ENCODE results near the gene GSE1.

GSE1 gene

DNA sequence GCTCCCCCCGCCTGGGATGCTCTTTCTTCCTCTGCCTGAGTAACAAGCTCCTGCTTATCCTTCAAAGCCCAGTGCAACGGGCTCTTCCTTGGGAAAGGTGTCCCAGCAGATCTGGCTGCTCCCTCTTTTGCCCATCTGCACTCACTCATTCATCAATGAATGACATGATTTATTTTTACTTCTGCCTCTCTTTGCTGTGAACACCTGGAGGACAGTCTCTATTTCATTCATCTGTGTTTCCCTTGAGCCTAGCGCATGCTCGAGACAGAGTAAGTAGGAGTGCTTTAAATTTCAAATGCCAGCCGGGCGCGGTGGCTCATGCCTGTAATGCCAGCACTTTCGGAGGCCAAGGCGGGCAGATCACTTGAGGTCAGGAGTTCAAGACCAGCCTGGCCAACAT lies 97.6 kb downstream of the GSE1 start:
- TF ChIP-seq CTCF (IDR thresholded peaks at IDR 0.05; ENCODE audit: control insufficient read depth, insufficient read depth, low read depth, low read length, missing control alignments): no peak
- no peak for DNase-seq (ENCODE audit: low read depth)
- H3K4me3 ChIP-seq (ENCODE audit: control insufficient read depth, low read depth, low read length): no peak overlapping the region

DNA sequence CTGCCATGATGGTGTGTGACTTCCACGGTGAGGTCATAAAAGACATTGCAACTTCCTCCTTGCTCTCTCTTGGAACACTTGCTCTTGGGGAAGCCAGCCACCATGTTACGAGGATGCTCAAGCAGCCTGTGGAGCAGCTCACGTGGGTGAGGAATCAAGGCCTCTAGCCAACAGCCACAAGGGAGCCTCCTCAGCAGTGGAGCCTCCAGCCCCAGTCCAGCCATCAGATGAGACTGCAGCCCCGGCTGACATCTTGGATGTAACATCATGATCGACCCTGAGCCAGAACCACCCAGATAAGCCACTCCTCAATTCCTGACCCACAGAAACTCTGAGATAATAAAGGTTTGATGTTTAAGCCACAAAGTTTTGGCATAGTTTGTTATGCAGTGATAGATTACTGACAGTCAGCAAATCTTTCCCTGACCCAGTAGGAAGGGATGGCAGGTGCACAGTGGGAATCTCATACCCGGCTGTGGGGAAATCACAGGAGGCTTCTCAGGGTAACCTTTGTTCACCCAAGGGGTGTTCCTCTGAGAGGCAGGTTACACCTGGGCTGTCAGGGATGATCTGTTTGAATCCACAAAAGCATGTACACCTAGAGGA lies 99.0 kb downstream of the GSE1 start:
- no peak for DNase-seq (ENCODE audit: low read depth)

DNA sequence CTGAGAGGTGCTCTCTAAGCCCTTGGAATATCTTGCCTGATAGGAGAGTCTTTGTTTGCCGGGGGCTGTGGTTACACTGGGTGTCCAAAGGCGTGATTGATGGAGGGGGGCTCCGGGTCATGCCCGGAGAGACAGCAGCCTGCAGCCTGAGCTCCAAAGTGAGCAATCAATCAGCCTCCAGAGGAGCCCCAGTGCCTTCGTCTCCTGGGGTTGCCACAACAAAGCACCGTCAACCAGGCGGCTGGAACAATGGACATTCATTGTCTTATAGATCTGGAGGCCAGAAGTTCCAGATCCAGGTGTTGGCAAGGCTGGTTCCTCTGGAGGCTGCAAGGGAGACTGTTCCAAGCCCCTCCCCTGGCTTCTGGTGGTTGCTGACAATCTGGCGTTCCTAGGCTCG lies 99.7 kb downstream of the GSE1 start:
- no peak overlapping the region for H3K4me3 ChIP-seq (ENCODE audit: control insufficient read depth, low read depth, low read length)
- no peak for TF ChIP-seq CTCF (IDR thresholded peaks at IDR 0.05; ENCODE audit: control insufficient read depth, insufficient read depth, low read depth, low read length, missing control alignments)
- no peak for DNase-seq (ENCODE audit: low read depth)

More for the DNA sequence above, 99.0 kb downstream of the GSE1 start:
- TF ChIP-seq CTCF (IDR thresholded peaks at IDR 0.05; ENCODE audit: control insufficient read depth, insufficient read depth, low read depth, low read length, missing control alignments): no peak
- H3K4me3 ChIP-seq (ENCODE audit: control insufficient read depth, low read depth, low read length): no peak overlapping the region

DNA sequence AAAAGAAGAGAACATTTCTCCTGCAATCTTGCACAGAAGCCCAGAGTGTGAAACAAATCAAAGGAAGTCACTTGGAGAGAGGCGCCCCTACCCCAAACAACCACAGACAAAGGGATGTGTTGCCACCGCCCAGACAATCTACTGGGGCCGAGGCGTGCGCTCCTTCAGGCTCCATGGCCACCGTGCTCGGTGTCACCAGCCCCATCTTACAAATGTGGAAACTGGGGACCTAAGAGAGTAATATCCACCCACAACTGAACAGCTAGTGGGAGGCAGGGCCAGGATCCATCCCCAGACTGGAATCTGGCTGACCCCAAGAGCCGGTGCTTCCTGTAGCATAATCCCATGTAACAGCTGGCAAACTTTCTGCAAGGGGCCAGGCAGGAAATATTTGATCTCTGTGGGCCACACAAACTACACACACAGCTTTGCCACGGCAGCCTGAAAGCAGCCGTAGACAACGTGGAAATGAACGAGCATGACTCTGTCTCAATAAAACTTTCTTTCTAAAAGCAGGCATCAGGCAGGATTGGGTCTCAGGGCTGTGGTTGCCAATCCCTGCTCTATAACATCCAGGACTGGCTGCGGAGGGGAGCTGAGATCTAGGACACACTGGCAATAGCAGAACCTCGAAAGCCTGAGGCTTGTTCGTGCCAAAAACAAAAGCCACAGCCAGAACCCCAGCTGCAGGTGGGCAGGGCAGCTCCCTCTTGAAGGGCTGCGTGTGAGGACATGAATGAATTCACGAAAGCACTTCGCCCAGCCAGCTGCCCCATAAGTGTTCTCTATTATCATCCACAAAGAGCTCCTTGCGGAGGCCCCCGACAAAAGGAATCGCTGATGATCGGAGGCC lies 102.3 kb downstream of the GSE1 start:
- DNase-seq (ENCODE audit: low read depth): no peak
- TF ChIP-seq CTCF (IDR thresholded peaks at IDR 0.05; ENCODE audit: control insufficient read depth, insufficient read depth, low read depth, low read length, missing control alignments): no peak
- no peak overlapping the region for H3K4me3 ChIP-seq (ENCODE audit: control insufficient read depth, low read depth, low read length)

GRCh38 chr16:85716022-85716679 lies 103.0 kb downstream of the GSE1 start:
- no peak overlapping the region for H3K4me3 ChIP-seq (ENCODE audit: control insufficient read depth, low read depth, low read length)
- no peak for TF ChIP-seq CTCF (IDR thresholded peaks at IDR 0.05; ENCODE audit: control insufficient read depth, insufficient read depth, low read depth, low read length, missing control alignments)
- DNase-seq (ENCODE audit: low read depth): no peak

- TF ChIP-seq CTCF (IDR thresholded peaks at IDR 0.05; ENCODE audit: control insufficient read depth, insufficient read depth, low read depth, low read length, missing control alignments): no peak
- H3K4me3 ChIP-seq (ENCODE audit: control insufficient read depth, low read depth, low read length): no peak overlapping the region
- no peak for DNase-seq (ENCODE audit: low read depth)
Measured at GRCh38 chr16:85716680-85717038, 103.5 kb downstream of the GSE1 start.
